ENCODE measurements around the gene C3. TPM values are rescaled to one million over a fixed set of nuclear protein-coding genes. Genes with fewer than 3 reads are reported as not detected.
"Not testable (repeated sequence)": the region's sequence is repeated elsewhere in the genome, so short reads cannot be mapped to it uniquely, and the experiment has no call there.

C3 gene
- total RNA-seq, 2 experiments from 2014 or later, result 0.34 to 1.1 TPM

DNA sequence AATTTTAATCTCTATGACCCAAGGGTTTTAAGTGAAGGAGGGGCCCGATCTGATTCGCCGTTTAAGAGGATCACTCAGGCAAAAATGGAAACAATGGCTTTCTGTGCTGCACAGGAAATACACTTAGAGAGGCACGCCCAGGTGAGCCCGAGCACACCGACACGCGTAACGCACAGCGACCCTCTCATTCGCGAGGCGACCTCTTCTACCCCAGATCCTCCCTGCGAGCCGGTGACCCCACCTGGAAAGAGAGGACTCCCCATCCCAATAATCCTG, 46.6 kb upstream of the C3 start:
- ChIA-PET POLR2A (interaction anchor here (0.8 to 1.5 kb wide), 3 partner anchors 8 to 96 kb away, joined by 3 to 7 read pairs (median 3); no protein-coding TSS in a partner anchor), CTCF (interaction anchor here (1.5 kb wide), 1 partner anchor 24 kb away, joined by 3 read pairs; no protein-coding TSS in a partner anchor)
- Mint-ChIP-seq H3K4me3 (peak overlapping the region; percentile 93), H3K27me3 (no peaks in the 10 kb centered on the region), H3K9me3 (no peaks in the 10 kb centered on the region), H3K27ac (peak overlapping the region; percentile 94), H3K4me1 (ENCODE audit: low read depth) (peaks cover 32% of the 10 kb centered on the region), H3K36me3 (ENCODE audit: low read depth) (no peaks in the 10 kb centered on the region)
- TF ChIP-seq CTCF (IDR thresholded peaks at IDR 0.05), result no peak
- DNase-seq (peak; percentile 69), ATAC-seq (peak; percentile 24)
- intact Hi-C loops (cut with micrococcal nuclease), result loop anchor here (2.0 to 10.0 kb wide), 3 partner anchors 30 to 98 kb away; partner anchors contain the start of gene GPR108

GRCh38 chr19:6766357-6767080, 46.1 kb upstream of the C3 start:
- ATAC-seq (no peak), DNase-seq (peak; percentile 47)
- POLR2A ChIA-PET, result interaction anchor here (0.8 to 1.1 kb wide), 2 partner anchors 9 to 36 kb away, joined by 3 read pairs; no protein-coding TSS in a partner anchor
- H3K36me3 Mint-ChIP-seq (ENCODE audit: low read depth), result no peaks in the 10 kb centered on the region
- H3K4me3 Mint-ChIP-seq, result peak overlapping the region; percentile 93
- intact Hi-C loops (cut with micrococcal nuclease), result loop anchor here (2.0 to 10.0 kb wide), 3 partner anchors 30 to 98 kb away; partner anchors contain the start of gene GPR108
- peaks cover 28% of the 10 kb centered on the region for H3K4me1 Mint-ChIP-seq (ENCODE audit: low read depth)
- H3K27me3 Mint-ChIP-seq, result no peaks in the 10 kb centered on the region
- no peak for TF ChIP-seq CTCF (IDR thresholded peaks at IDR 0.05)
- peak overlapping the region; percentile 94 for H3K27ac Mint-ChIP-seq
- no peaks in the 10 kb centered on the region for H3K9me3 Mint-ChIP-seq
- CTCF ChIA-PET, result interaction anchor here (1.5 kb wide), 1 partner anchor 24 kb away, joined by 3 read pairs; no protein-coding TSS in a partner anchor

- ChIA-PET CTCF (no interaction called here), POLR2A (no interaction called here)
- Mint-ChIP-seq H3K36me3 (ENCODE audit: low read depth) (peaks cover 6% of the 10 kb centered on the region), H3K27me3 (no peaks in the 10 kb centered on the region), H3K4me3 (peak overlapping the region; percentile 93), H3K9me3 (no peaks in the 10 kb centered on the region), H3K4me1 (ENCODE audit: low read depth) (peaks cover 28% of the 10 kb centered on the region), H3K27ac (peak overlapping the region; percentile 94)
- no peak for TF ChIP-seq CTCF (IDR thresholded peaks at IDR 0.05)
- ATAC-seq (no peak), DNase-seq (no peak)
- intact Hi-C loops (cut with micrococcal nuclease), result loop anchor here (2.0 to 10.0 kb wide), 3 partner anchors 29 to 99 kb away; partner anchors contain the start of gene GPR108
Observed at GRCh38 chr19:6765738-6766356, 45.4 kb upstream of the C3 start.

DNA sequence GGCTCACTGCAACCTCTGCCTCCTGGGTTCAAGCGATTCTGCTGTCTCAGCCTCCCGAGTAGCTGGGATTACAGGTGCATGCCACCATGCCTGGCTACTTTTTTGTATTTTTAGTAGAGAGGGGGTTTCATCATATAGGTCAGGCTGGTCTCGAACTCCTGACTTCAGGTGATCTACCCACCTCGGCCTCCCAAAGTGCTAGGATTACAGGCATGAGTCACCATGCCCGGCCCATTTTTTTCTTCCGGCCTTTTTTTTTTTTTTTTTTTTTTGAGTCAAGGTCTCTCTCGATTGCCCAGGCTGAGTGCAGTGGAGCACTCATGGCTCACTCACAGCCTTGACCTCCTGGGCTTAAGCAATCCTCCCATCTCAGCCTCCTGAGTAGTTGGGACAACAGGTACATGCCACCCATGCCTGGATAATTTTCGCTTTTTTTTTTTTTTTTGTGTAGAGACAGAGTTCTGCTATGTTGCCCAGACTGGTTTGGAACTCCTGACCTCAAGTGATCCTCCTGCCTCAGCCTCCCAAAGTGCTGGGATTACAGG, 41.9 kb upstream of the C3 start:
- peaks cover 21% of the 10 kb centered on the region for H3K36me3 Mint-ChIP-seq (ENCODE audit: low read depth)
- intact Hi-C loops (cut with micrococcal nuclease), result loop anchor here (10.0 kb wide), 1 partner anchor 102 kb away; no protein-coding TSS in a partner anchor

DNA sequence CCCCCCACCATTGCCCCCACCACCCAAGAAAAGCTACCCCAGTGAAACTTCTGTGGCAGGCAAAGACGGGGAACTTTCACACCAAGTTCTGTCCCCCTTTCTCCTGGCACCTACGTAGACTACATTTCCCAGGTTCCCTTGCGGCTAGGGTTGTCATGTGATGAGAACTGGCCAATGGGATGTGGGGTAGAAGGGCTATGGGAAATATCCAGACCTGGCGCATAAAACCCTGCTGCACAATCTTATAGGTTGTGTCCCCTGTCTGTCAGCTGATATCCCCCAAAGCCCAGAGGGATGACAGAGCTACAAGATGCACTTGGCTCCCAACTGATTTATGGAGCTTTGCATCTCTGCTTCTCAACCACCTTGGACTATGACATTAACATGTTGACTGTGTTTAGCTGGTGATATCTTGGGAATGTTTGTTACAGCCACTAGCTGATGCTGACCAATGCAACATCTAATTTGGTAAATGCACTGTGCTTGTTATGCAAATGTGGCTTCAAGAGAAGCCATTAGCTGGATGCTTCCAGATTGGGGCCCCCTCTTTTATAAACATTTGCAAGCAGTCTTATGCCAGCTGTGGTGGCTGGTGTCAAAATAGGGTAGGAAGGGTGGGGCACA, 40.7 kb upstream of the C3 start:
- TF ChIP-seq CTCF (IDR thresholded peaks at IDR 0.05), result no peak
- Mint-ChIP-seq H3K9me3 (no peaks in the 10 kb centered on the region), H3K4me1 (ENCODE audit: low read depth) (peaks cover 16% of the 10 kb centered on the region), H3K36me3 (ENCODE audit: low read depth) (peaks cover 21% of the 10 kb centered on the region), H3K27ac (no peak overlapping the region), H3K4me3 (no peak overlapping the region), H3K27me3 (no peaks in the 10 kb centered on the region)
- ChIA-PET POLR2A (interaction anchor here (0.6 to 1.7 kb wide), 4 partner anchors 11 to 103 kb away, joined by 3 to 5 read pairs (median 4); partner anchors contain the start of gene VAV1), CTCF (interaction anchor here (0.6 to 1.0 kb wide), 3 partner anchors 12 to 244 kb away, joined by 3 read pairs; partner anchors contain the start of gene VAV1)
- intact Hi-C loops (cut with micrococcal nuclease), result loop anchor here (10.0 kb wide), 1 partner anchor 104 kb away; no protein-coding TSS in a partner anchor
- ATAC-seq (peak; percentile 75), DNase-seq (peak; percentile 61)

More for the DNA sequence above, 41.9 kb upstream of the C3 start:
- H3K9me3 Mint-ChIP-seq, DNase-seq, H3K27me3 Mint-ChIP-seq, H3K4me3 Mint-ChIP-seq, ATAC-seq: not testable (repeated sequence)
- ChIA-PET CTCF (interaction anchor here (1.0 kb wide), 1 partner anchor 101 kb away, joined by 3 read pairs; no protein-coding TSS in a partner anchor), POLR2A (interaction anchor here (1.1 to 1.7 kb wide), 2 partner anchors 10 to 101 kb away, joined by 3 to 5 read pairs; no protein-coding TSS in a partner anchor)
- H3K27ac Mint-ChIP-seq, result peak overlapping the region; percentile 11
- H3K4me1 Mint-ChIP-seq (ENCODE audit: low read depth), result peaks cover 22% of the 10 kb centered on the region
